WTC11 (cell line): ENCODE results near the gene POU2F3. TPM values are rescaled to one million over a fixed set of nuclear protein-coding genes. Genes with fewer than 3 reads are reported as not detected.
A peak's percentile ranks its signal among the peaks of the same experiment; 100 is the strongest.

Experiments used
- ATAC-seq: fragments of 200-7000 bp; cut with Tn5 transposase; 2 replicates; pipeline ENCODE4 v1.10.0; 2021; ENCODE audit warnings: mild to moderate bottlenecking, moderate library complexity
- CTCF ChIA-PET: fragments of 300-600 bp; sonication (Branson Sonifier 250); formaldehyde crosslinking; loops from one replicate; lab custom pipeline; 2021; ENCODE audit warnings: antibody characterized with exemption; lab: Charles Lee
- POLR2A ChIA-PET: fragments of 350-600 bp; sonication (Branson Sonifier 250); formaldehyde crosslinking; loops from one replicate; lab custom pipeline; 2021; ENCODE audit warnings: antibody characterized with exemption; lab: Charles Lee
- DNase-seq: peaks from one replicate; pipeline ENCODE4 v3.0.0; 2021; ENCODE audit warnings: low spot score
- H3K27ac Mint-ChIP-seq: 2 replicates; pipeline ENCODE4 v1.8.0; 2021; ENCODE audit warnings: mixed read lengths
- H3K27me3 Mint-ChIP-seq: 2 replicates; pipeline ENCODE4 v1.8.0; 2021; ENCODE audit warnings: low read depth, mild to moderate bottlenecking, moderate library complexity, mixed read lengths
- H3K36me3 Mint-ChIP-seq: 2 replicates; pipeline ENCODE4 v1.8.0; 2021; ENCODE audit warnings: mixed read lengths
- H3K4me1 Mint-ChIP-seq: 2 replicates; pipeline ENCODE4 v1.8.0; 2022; ENCODE audit warnings: mixed read lengths
- H3K4me3 Mint-ChIP-seq: 2 replicates; pipeline ENCODE4 v1.8.0; 2021; ENCODE audit warnings: mild to moderate bottlenecking, moderate library complexity, mixed read lengths
- H3K9me3 Mint-ChIP-seq: 2 replicates; pipeline ENCODE4 v1.8.0; 2021; ENCODE audit warnings: mixed read lengths
- ETV6 ChIP-seq: sonication (generic); formaldehyde crosslinking; IDR thresholded peaks from 2 replicates; pipeline ENCODE4 v1.8.1; 2022; ENCODE audit warnings: mild to moderate bottlenecking, missing genetic modification reagents
- MYBL2 ChIP-seq: sonication (generic); formaldehyde crosslinking; IDR thresholded peaks from 2 replicates; pipeline ENCODE4 v1.8.1; 2023; ENCODE audit warnings: mild to moderate bottlenecking, moderate library complexity, missing genetic modification reagents
- NFYB ChIP-seq: sonication (generic); formaldehyde crosslinking; conservative IDR thresholded peaks from 2 replicates; pipeline ENCODE4 v1.8.0; 2022; ENCODE audit warnings: low read depth, missing genetic modification reagents
- NR2C2 ChIP-seq: sonication (generic); formaldehyde crosslinking; IDR thresholded peaks from 2 replicates; pipeline ENCODE4 v1.8.0; 2022; ENCODE audit warnings: mild to moderate bottlenecking, missing genetic modification reagents
- NR3C1 ChIP-seq: sonication (generic); formaldehyde crosslinking; conservative IDR thresholded peaks from 2 replicates; pipeline ENCODE4 v1.8.1; 2023; ENCODE audit warnings: low read depth, mild to moderate bottlenecking, missing genetic modification reagents
- PRRX2 ChIP-seq: fragments of 250-450 bp; sonication (Bioruptor Pico); IDR thresholded peaks from 2 replicates; pipeline ENCODE4 v1.8.0; 2021; ENCODE audit warnings: mild to moderate bottlenecking
- RORB ChIP-seq: fragments of 250-450 bp; sonication (Bioruptor Pico); IDR thresholded peaks from 2 replicates; pipeline ENCODE4 v1.9.0; 2021; ENCODE audit warnings: mild to moderate bottlenecking
- SMAD4 ChIP-seq: sonication (generic); formaldehyde crosslinking; IDR thresholded peaks from 2 replicates; pipeline ENCODE4 v1.8.0; 2022; ENCODE audit warnings: mild to moderate bottlenecking, missing genetic modification reagents
- TEAD1 ChIP-seq: sonication (generic); formaldehyde crosslinking; IDR thresholded peaks from 2 replicates; pipeline ENCODE4 v1.8.0; 2022; ENCODE audit warnings: mild to moderate bottlenecking, missing genetic modification reagents
- USF2 ChIP-seq: sonication (generic); formaldehyde crosslinking; IDR thresholded peaks from 2 replicates; pipeline ENCODE4 v1.8.1; 2023; ENCODE audit warnings: mild to moderate bottlenecking, missing genetic modification reagents, moderate library complexity
- ZNF121 ChIP-seq: sonication (generic); formaldehyde crosslinking; IDR thresholded peaks from 2 replicates; pipeline ENCODE4 v1.8.0; 2023; ENCODE audit warnings: missing genetic modification reagents
- ZNF232 ChIP-seq: sonication (generic); formaldehyde crosslinking; IDR thresholded peaks from 2 replicates; pipeline ENCODE4 v1.8.0; 2022; ENCODE audit warnings: mild to moderate bottlenecking, missing genetic modification reagents
- ZNF263 ChIP-seq: sonication (generic); formaldehyde crosslinking; IDR thresholded peaks from 2 replicates; pipeline ENCODE4 v1.8.1; 2022; ENCODE audit warnings: low read depth, mild to moderate bottlenecking, moderate library complexity, missing genetic modification reagents
- ZNF396 ChIP-seq: fragments of 250-450 bp; sonication (Bioruptor Pico); IDR thresholded peaks from 2 replicates; pipeline ENCODE4 v1.8.0; 2021; ENCODE audit warnings: mild to moderate bottlenecking, moderate library complexity, borderline replicate concordance
- ZNF423 ChIP-seq: fragments of 250-450 bp; sonication (Bioruptor Pico); IDR thresholded peaks from 2 replicates; pipeline ENCODE4 v2.1.2; 2022; ENCODE audit warnings: mild to moderate bottlenecking, moderate library complexity
- total RNA-seq: library from RNA; stranded (reverse); gene quantifications from 3 replicates; pipeline ENCODE4 v1.2.3, GENCODE V29; 2021
- TF ChIP-seq, protein P1 (sequence below): sonication (generic); formaldehyde crosslinking; IDR thresholded peaks from 2 replicates; pipeline ENCODE4 v1.8.0; 2022; ENCODE audit warnings: mild to moderate bottlenecking, missing genetic modification reagents
- TF ChIP-seq, protein P2 (sequence below): sonication (generic); formaldehyde crosslinking; IDR thresholded peaks from 2 replicates; pipeline ENCODE4 v1.8.0; 2022; ENCODE audit warnings: mild to moderate bottlenecking, missing genetic modification reagents
- TF ChIP-seq, protein P3 (sequence below): sonication (generic); formaldehyde crosslinking; IDR thresholded peaks from 2 replicates; pipeline ENCODE4 v1.8.0; 2023; ENCODE audit warnings: missing genetic modification reagents, mild to moderate bottlenecking, borderline replicate concordance
- TF ChIP-seq, protein P4 (sequence below): sonication (generic); formaldehyde crosslinking; IDR thresholded peaks from 2 replicates; pipeline ENCODE4 v1.8.0; 2023; ENCODE audit warnings: missing genetic modification reagents
- TF ChIP-seq, protein P5 (sequence below): sonication (generic); formaldehyde crosslinking; IDR thresholded peaks from 2 replicates; pipeline ENCODE4 v1.8.1; 2023; ENCODE audit warnings: mild to moderate bottlenecking, missing genetic modification reagents
- TF ChIP-seq, protein P6 (sequence below): fragments of 250-450 bp; sonication (Bioruptor Pico); IDR thresholded peaks from 2 replicates; pipeline ENCODE4 v1.9.0; 2021; ENCODE audit warnings: mild to moderate bottlenecking, borderline replicate concordance

The POU2F3 gene
- total RNA-seq, 1 experiment from 2014 or later: 0.61 TPM

DNA sequence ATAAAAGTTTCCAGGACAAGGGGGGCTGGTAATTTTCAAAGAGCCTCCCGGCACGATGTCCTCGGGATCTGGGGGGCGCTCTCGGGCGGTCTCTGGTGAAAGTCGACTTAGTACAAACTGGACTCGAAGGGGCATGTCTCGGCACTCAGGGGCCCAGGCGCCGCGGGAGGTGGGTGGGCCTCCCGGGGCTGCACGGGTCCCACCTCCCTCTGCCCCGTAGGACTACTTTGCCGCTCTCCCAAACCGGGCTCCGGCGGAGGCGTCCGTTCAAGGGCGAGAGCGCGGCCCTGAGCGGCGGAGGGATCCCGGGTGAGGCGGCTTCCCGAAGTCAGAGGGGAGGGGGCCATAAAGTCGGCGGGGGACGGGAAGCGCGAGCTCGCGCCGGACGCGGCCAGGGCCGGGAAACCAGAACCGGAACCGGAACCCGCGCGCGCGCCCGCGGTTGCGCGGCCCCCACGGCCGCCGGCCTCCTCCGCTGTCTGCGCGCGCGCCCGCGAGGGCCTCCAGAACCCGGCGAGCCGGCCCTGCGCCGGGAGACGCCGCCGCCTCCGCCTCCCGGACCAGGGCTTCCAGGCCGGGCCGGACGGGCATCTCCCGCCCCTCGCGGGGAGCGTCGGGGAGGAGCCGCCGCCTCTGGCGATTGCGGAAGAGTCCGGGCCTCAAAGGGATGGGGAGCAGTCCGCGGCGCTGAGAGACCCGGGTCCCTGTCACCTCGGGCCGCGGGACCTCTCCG is 96.1 kb downstream of the POU2F3 start, which contains the start of gene ARHGEF12:
Gene ARHGEF12 (plus strand): TSS at position 506 of the 733 bp plus-strand sequence. CDS start 831 bp downstream, outside the sequence.
- CTCF ChIA-PET: interaction anchor here (0.6 to 3.6 kb wide), 18 partner anchors 10 to 349 kb away, joined by 3 to 26 read pairs (median 6); partner anchors contain the start of gene TLCD5
- no peak for TF ChIP-seq NR2C2
- TF ChIP-seq, protein P1, sequence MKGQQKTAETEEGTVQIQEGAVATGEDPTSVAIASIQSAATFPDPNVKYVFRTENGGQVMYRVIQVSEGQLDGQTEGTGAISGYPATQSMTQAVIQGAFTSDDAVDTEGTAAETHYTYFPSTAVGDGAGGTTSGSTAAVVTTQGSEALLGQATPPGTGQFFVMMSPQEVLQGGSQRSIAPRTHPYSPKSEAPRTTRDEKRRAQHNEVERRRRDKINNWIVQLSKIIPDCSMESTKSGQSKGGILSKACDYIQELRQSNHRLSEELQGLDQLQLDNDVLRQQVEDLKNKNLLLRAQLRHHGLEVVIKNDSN (CRISPR knock-in tag): no peak
- TF ChIP-seq, protein P2, sequence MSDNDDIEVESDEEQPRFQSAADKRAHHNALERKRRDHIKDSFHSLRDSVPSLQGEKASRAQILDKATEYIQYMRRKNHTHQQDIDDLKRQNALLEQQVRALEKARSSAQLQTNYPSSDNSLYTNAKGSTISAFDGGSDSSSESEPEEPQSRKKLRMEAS (CRISPR knock-in tag): peak; percentile 57; the same call in 1 of the 2 replicates
- peak; percentile 97 for TF ChIP-seq ETV6 (CRISPR knock-in tag)
- TF ChIP-seq ZNF121 (CRISPR knock-in tag): no peak
- TF ChIP-seq NR3C1 (CRISPR knock-in tag): no peak
- no peak for TF ChIP-seq SMAD4 (CRISPR knock-in tag)
- TF ChIP-seq, protein P3, sequence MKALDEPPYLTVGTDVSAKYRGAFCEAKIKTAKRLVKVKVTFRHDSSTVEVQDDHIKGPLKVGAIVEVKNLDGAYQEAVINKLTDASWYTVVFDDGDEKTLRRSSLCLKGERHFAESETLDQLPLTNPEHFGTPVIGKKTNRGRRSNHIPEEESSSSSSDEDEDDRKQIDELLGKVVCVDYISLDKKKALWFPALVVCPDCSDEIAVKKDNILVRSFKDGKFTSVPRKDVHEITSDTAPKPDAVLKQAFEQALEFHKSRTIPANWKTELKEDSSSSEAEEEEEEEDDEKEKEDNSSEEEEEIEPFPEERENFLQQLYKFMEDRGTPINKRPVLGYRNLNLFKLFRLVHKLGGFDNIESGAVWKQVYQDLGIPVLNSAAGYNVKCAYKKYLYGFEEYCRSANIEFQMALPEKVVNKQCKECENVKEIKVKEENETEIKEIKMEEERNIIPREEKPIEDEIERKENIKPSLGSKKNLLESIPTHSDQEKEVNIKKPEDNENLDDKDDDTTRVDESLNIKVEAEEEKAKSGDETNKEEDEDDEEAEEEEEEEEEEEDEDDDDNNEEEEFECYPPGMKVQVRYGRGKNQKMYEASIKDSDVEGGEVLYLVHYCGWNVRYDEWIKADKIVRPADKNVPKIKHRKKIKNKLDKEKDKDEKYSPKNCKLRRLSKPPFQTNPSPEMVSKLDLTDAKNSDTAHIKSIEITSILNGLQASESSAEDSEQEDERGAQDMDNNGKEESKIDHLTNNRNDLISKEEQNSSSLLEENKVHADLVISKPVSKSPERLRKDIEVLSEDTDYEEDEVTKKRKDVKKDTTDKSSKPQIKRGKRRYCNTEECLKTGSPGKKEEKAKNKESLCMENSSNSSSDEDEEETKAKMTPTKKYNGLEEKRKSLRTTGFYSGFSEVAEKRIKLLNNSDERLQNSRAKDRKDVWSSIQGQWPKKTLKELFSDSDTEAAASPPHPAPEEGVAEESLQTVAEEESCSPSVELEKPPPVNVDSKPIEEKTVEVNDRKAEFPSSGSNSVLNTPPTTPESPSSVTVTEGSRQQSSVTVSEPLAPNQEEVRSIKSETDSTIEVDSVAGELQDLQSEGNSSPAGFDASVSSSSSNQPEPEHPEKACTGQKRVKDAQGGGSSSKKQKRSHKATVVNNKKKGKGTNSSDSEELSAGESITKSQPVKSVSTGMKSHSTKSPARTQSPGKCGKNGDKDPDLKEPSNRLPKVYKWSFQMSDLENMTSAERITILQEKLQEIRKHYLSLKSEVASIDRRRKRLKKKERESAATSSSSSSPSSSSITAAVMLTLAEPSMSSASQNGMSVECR (CRISPR knock-in tag): peak; percentile 60; the same call in 1 of the 2 replicates
- peak; percentile 7; the same call in 1 of the 2 replicates for TF ChIP-seq USF2 (CRISPR knock-in tag)
- TF ChIP-seq, protein P4, sequence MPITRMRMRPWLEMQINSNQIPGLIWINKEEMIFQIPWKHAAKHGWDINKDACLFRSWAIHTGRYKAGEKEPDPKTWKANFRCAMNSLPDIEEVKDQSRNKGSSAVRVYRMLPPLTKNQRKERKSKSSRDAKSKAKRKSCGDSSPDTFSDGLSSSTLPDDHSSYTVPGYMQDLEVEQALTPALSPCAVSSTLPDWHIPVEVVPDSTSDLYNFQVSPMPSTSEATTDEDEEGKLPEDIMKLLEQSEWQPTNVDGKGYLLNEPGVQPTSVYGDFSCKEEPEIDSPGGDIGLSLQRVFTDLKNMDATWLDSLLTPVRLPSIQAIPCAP (CRISPR knock-in tag): no peak
- TF ChIP-seq ZNF263 (CRISPR knock-in tag): no peak; the same call in 1 of the 2 replicates
- TF ChIP-seq, protein P5, sequence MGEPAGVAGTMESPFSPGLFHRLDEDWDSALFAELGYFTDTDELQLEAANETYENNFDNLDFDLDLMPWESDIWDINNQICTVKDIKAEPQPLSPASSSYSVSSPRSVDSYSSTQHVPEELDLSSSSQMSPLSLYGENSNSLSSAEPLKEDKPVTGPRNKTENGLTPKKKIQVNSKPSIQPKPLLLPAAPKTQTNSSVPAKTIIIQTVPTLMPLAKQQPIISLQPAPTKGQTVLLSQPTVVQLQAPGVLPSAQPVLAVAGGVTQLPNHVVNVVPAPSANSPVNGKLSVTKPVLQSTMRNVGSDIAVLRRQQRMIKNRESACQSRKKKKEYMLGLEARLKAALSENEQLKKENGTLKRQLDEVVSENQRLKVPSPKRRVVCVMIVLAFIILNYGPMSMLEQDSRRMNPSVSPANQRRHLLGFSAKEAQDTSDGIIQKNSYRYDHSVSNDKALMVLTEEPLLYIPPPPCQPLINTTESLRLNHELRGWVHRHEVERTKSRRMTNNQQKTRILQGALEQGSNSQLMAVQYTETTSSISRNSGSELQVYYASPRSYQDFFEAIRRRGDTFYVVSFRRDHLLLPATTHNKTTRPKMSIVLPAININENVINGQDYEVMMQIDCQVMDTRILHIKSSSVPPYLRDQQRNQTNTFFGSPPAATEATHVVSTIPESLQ (CRISPR knock-in tag): no peak
- TF ChIP-seq ZNF232 (CRISPR knock-in tag): peak; percentile 55
- peak; percentile 95 for TF ChIP-seq ZNF423 (CRISPR knock-in tag)
- peak; percentile 82 for TF ChIP-seq TEAD1 (CRISPR knock-in tag)
- no peak for TF ChIP-seq PRRX2
- TF ChIP-seq RORB (CRISPR knock-in tag): no peak
- peak; percentile 63; the same call in 1 of the 2 replicates for TF ChIP-seq MYBL2 (CRISPR knock-in tag)
- TF ChIP-seq NFYB (CRISPR knock-in tag): no peak
- TF ChIP-seq, protein P6, sequence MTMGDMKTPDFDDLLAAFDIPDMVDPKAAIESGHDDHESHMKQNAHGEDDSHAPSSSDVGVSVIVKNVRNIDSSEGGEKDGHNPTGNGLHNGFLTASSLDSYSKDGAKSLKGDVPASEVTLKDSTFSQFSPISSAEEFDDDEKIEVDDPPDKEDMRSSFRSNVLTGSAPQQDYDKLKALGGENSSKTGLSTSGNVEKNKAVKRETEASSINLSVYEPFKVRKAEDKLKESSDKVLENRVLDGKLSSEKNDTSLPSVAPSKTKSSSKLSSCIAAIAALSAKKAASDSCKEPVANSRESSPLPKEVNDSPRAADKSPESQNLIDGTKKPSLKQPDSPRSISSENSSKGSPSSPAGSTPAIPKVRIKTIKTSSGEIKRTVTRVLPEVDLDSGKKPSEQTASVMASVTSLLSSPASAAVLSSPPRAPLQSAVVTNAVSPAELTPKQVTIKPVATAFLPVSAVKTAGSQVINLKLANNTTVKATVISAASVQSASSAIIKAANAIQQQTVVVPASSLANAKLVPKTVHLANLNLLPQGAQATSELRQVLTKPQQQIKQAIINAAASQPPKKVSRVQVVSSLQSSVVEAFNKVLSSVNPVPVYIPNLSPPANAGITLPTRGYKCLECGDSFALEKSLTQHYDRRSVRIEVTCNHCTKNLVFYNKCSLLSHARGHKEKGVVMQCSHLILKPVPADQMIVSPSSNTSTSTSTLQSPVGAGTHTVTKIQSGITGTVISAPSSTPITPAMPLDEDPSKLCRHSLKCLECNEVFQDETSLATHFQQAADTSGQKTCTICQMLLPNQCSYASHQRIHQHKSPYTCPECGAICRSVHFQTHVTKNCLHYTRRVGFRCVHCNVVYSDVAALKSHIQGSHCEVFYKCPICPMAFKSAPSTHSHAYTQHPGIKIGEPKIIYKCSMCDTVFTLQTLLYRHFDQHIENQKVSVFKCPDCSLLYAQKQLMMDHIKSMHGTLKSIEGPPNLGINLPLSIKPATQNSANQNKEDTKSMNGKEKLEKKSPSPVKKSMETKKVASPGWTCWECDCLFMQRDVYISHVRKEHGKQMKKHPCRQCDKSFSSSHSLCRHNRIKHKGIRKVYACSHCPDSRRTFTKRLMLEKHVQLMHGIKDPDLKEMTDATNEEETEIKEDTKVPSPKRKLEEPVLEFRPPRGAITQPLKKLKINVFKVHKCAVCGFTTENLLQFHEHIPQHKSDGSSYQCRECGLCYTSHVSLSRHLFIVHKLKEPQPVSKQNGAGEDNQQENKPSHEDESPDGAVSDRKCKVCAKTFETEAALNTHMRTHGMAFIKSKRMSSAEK (CRISPR knock-in tag): no peak
- TF ChIP-seq ZNF396 (CRISPR knock-in tag): no peak

More for the DNA sequence above, 96.1 kb downstream of the POU2F3 start, which contains the start of gene ARHGEF12:
- no peaks in the 10 kb centered on the region for H3K9me3 Mint-ChIP-seq
- POLR2A ChIA-PET: interaction anchor here (1.4 kb wide), 1 partner anchor 11 kb away, joined by 4 read pairs; the partner anchor contains the start of gene TLCD5
- H3K4me1 Mint-ChIP-seq: peaks cover 30% of the 10 kb centered on the region
- H3K36me3 Mint-ChIP-seq: no peaks in the 10 kb centered on the region
- peak; percentile 63 for ATAC-seq
- H3K27me3 Mint-ChIP-seq: no peaks in the 10 kb centered on the region
- H3K4me3 Mint-ChIP-seq: peak within 1 kb of the TSS; percentile 99
- H3K27ac Mint-ChIP-seq: peak within 1 kb of the TSS; percentile 89
- peak; percentile 95 for DNase-seq
